ENCODE results near the gene CNN2.

DNA sequence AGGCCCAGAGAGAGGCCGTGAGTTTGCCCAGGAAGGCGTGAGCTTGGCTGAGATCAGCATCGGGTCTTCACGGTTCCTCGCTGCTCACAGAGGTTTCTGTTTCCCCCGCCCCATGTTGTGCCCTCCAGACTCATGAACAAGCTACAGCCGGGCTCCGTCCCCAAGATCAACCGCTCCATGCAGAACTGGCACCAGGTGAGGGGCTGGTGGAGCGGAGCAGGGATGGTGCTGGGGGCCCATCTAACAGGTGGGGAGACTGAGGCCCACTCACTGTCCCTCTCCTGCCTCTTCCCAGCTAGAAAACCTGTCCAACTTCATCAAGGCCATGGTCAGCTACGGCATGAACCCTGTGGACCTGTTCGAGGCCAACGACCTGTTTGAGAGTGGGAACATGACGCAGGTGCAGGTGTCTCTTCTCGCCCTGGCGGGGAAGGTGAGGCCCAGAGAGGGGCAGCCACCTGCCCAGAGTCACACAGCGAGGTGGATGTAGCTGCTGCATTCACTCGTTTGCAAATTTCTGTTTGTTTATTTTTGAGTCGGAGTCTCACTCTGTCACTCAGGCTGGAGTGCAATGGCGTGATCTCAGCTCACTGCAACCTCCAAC is 6.0 kb downstream of the CNN2 start:
- TF ChIP-seq CTCF (IDR thresholded peaks at IDR 0.05; ENCODE audit: low read depth, low read length, missing input control): no peak
- TF ChIP-seq JUND (IDR thresholded peaks at IDR 0.05): no peak
- no peak for TF ChIP-seq ZBTB33 (IDR thresholded peaks at IDR 0.05)
- TF ChIP-seq, protein P1, sequence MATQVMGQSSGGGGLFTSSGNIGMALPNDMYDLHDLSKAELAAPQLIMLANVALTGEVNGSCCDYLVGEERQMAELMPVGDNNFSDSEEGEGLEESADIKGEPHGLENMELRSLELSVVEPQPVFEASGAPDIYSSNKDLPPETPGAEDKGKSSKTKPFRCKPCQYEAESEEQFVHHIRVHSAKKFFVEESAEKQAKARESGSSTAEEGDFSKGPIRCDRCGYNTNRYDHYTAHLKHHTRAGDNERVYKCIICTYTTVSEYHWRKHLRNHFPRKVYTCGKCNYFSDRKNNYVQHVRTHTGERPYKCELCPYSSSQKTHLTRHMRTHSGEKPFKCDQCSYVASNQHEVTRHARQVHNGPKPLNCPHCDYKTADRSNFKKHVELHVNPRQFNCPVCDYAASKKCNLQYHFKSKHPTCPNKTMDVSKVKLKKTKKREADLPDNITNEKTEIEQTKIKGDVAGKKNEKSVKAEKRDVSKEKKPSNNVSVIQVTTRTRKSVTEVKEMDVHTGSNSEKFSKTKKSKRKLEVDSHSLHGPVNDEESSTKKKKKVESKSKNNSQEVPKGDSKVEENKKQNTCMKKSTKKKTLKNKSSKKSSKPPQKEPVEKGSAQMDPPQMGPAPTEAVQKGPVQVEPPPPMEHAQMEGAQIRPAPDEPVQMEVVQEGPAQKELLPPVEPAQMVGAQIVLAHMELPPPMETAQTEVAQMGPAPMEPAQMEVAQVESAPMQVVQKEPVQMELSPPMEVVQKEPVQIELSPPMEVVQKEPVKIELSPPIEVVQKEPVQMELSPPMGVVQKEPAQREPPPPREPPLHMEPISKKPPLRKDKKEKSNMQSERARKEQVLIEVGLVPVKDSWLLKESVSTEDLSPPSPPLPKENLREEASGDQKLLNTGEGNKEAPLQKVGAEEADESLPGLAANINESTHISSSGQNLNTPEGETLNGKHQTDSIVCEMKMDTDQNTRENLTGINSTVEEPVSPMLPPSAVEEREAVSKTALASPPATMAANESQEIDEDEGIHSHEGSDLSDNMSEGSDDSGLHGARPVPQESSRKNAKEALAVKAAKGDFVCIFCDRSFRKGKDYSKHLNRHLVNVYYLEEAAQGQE (IDR thresholded peaks at IDR 0.05): no peak
- TF ChIP-seq, protein P2, sequence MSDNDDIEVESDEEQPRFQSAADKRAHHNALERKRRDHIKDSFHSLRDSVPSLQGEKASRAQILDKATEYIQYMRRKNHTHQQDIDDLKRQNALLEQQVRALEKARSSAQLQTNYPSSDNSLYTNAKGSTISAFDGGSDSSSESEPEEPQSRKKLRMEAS (IDR thresholded peaks at IDR 0.05): no peak
- TF ChIP-seq ATF3 (IDR thresholded peaks at IDR 0.05): no peak
- TF ChIP-seq FOXA2 (IDR thresholded peaks at IDR 0.05): no peak
- no peak for TF ChIP-seq FOXA1 (IDR thresholded peaks at IDR 0.05)
- TF ChIP-seq GABPA (IDR thresholded peaks at IDR 0.05 in 1 of 2, conservative IDR thresholded peaks at IDR 0.05 in 1 of 2): no peak
- TF ChIP-seq TAF1 (conservative IDR thresholded peaks at IDR 0.05): no peak
- no peak for TF ChIP-seq EGR1 (IDR thresholded peaks at IDR 0.05; ENCODE audit: low read depth in 2 of 2)

Measured in liver (tissue), 3 donors.